ENCODE measurements around the gene SMPD4.
"Not testable (repeated sequence)": the region's sequence is repeated elsewhere in the genome, so short reads cannot be mapped to it uniquely, and the experiment has no call there.

SMPD4 gene

GRCh38 chr2:130181325-130181879 is at the start of gene SMPD4:
Gene SMPD4 (minus strand): TSS chr2:130181602. CDS start chr2:130176592, 5,010 bp downstream.
- peak; percentile 98 for DNase-seq

- not testable (repeated sequence) for DNase-seq
Observed at GRCh38 chr2:130230907-130231306, 49.5 kb upstream of the SMPD4 start.

GRCh38 chr2:130230376-130230775 is 49.0 kb upstream of the SMPD4 start:
- not testable (repeated sequence) for DNase-seq

GRCh38 chr2:130229161-130229510 is 47.7 kb upstream of the SMPD4 start:
- DNase-seq, result peak; percentile 52

GRCh38 chr2:130228467-130229160 is 47.2 kb upstream of the SMPD4 start:
- DNase-seq, result not testable (repeated sequence)

GRCh38 chr2:130228005-130228404 is 46.6 kb upstream of the SMPD4 start:
- not testable (repeated sequence) for DNase-seq

GRCh38 chr2:130222523-130222922 is 41.1 kb upstream of the SMPD4 start:
- DNase-seq, result not testable (repeated sequence)

- DNase-seq, result not testable (repeated sequence)
Observed at GRCh38 chr2:130220505-130220904, 39.1 kb upstream of the SMPD4 start.

- not testable (repeated sequence) for DNase-seq
Observed at GRCh38 chr2:130219147-130219546, 37.7 kb upstream of the SMPD4 start.

GRCh38 chr2:130207051-130207450 is 25.6 kb upstream of the SMPD4 start:
- DNase-seq, result not testable (repeated sequence)

- DNase-seq, result not testable (repeated sequence)
Observed at GRCh38 chr2:130203150-130203549, 21.7 kb upstream of the SMPD4 start.

- DNase-seq, result not testable (repeated sequence)
Observed at GRCh38 chr2:130202518-130202917, 21.1 kb upstream of the SMPD4 start.

GRCh38 chr2:130198343-130198742 is 16.9 kb upstream of the SMPD4 start, which contains the start of gene TUBA3E:
Gene TUBA3E (minus strand): TSS chr2:130198439. CDS start chr2:130198360, 79 bp downstream.
- no peak for DNase-seq

GRCh38 chr2:130196052-130196451 is 14.7 kb upstream of the SMPD4 start:
- DNase-seq, result not testable (repeated sequence)

GRCh38 chr2:130195089-130195635 is 13.8 kb upstream of the SMPD4 start:
- DNase-seq, result not testable (repeated sequence)

- not testable (repeated sequence) for DNase-seq
Observed at GRCh38 chr2:130193824-130194223, 12.4 kb upstream of the SMPD4 start.

GRCh38 chr2:130192451-130192850 is 11.0 kb upstream of the SMPD4 start:
- not testable (repeated sequence) for DNase-seq

- DNase-seq, result not testable (repeated sequence)
Observed at GRCh38 chr2:130191319-130191718, 9.9 kb upstream of the SMPD4 start.

GRCh38 chr2:130190237-130190636 is 8.8 kb upstream of the SMPD4 start:
- DNase-seq, result no peak

- DNase-seq, result not testable (repeated sequence)
Observed at GRCh38 chr2:130188958-130189357, 7.6 kb upstream of the SMPD4 start.

GRCh38 chr2:130187859-130188792 is 6.7 kb upstream of the SMPD4 start:
- DNase-seq, result not testable (repeated sequence)

GRCh38 chr2:130187268-130187667 is 5.9 kb upstream of the SMPD4 start:
- DNase-seq, result no peak

- DNase-seq, result no peak
Observed at GRCh38 chr2:130186391-130186790, 5.0 kb upstream of the SMPD4 start.
